HG03432 (cell line): ENCODE results near the gene SYNRG.

Source experiments
- ATAC-seq: cut with Tn5 transposase; IDR thresholded peaks from one replicate; pipeline ENCODE4 v1.9.1; 2021; ENCODE audit warnings: mild to moderate bottlenecking, moderate library complexity; ENCODE audit not compliant: unreplicated experiment

SYNRG gene

GRCh38 chr17:37476431-37477120, 132.6 kb downstream of the SYNRG start:
- no peak for ATAC-seq

- ATAC-seq = no peak
Measured at GRCh38 chr17:37475731-37476420, 133.3 kb downstream of the SYNRG start.

- ATAC-seq = no peak
Measured at GRCh38 chr17:37470181-37470580, 139.0 kb downstream of the SYNRG start.

- ATAC-seq = no peak
Measured at GRCh38 chr17:37466471-37466870, 142.7 kb downstream of the SYNRG start.

- ATAC-seq = no peak
Measured at GRCh38 chr17:37465069-37465616, 144.1 kb downstream of the SYNRG start.
